ACHN (cell line): Measurements from ENCODE around the gene MYL10.

Experiments
- DNase-seq: peaks from one replicate; pipeline ENCODE4 v3.0.0-alpha.2; 2015
- in situ Hi-C: cut with HindIII; loops from 2 replicates; pipeline ENCODE4 v1.10.0; 2017; ENCODE audit warnings: low sequenced_read_pairs, low pct_ligation_motif_present, low pct_unique_long_range_greater_than_20kb

MYL10 gene

DNA sequence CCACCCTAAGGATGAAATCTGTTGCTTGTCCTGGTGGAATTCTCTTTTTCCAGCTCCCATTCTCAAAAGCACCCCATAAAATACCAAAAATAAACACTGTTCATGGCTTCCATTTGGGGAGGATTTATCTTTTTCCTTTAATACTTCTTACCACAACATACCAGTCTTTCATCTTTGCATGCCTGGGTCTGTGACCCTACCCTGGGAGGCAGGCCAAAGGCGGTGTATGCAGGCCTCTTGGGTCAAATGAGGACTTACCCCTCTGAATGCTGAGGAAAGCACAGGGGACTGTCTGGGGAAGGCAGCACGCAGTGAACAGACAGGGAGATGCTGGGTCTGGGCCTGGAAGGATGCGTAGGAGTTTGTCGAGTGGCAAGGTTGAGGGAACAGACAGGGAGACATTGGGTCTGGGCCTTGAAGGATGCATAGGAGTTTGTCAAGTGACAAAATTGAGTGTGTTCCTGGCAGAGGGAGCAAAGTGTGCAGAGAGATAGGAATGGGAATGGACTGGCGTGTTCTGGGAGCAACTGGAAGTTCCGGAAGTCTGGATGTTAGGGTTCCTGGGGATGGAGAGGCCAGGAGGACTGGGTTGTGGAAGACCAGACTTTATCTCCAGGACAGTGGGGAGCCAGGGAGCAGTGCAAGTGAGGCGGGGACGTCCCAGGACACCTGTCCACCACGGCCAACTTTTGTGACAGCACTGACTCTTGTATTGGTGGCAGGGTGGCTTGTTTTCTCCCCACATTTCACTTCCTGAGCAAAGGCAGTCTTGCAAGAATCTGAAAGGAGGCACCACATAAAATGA lies 40.8 kb downstream of the MYL10 start:
- no peak for DNase-seq
- in situ Hi-C loops: no loop called here

DNA sequence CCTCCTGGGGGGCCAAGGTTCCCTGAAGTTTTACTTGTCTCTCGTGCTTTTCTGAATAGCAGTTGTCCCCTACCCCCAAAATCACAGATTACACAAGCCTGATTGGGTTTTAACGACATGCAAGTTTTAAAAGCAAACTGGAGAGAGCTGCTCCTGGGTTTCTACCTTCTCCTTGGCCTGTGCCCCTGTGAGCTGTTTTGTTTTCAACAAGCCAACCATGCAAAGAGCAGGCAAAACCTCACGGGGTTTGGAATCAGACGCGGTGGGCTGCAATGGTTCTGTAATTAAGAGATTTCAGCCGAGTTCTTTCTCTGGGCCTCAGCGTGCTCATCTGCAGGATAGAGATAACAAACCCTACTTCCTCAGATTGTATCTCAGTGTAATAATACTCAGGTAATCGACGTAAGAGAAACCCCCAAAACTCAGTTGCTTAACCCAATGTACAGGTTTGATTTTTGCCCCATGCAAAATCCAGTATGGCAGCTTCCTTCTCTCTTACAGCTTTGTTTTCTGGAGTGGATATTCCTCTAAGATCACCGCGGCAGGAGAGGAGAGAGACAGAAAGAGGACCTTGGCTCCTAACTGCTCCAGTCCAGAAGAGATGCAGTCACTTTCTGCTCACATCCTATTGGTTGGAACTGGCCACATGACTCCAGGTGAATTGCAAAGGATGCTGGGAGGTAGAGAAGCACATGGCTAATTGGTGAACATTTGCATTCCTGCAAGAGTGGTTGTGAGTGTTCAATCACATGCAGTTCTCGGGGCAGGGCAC lies 42.0 kb downstream of the MYL10 start:
- DNase-seq: no peak
- in situ Hi-C loops: no loop called here

GRCh38 chr7:101586078-101586905 lies 42.8 kb downstream of the MYL10 start:
- in situ Hi-C loops: no loop called here
- no peak for DNase-seq

DNA sequence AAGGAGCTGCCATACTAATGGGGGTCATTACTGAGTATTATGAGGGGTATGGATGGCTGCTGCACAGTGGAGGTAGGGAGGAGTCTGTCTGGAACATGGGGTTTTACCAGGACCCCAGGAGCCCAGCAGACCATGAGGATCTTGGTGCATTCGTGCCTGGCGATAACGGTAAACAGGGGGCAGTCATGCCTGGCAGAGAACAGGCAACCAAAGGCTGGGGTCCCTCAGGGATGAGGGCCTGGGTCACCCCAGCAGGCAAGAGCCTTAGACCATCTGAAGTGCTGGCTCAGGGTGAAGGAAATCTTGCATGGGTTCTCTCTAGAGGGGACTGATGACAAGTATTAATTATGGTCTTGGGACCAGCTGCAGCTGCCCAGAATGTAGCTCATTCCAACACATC lies 46.1 kb downstream of the MYL10 start:
- in situ Hi-C loops: no loop called here
- no peak for DNase-seq

DNA sequence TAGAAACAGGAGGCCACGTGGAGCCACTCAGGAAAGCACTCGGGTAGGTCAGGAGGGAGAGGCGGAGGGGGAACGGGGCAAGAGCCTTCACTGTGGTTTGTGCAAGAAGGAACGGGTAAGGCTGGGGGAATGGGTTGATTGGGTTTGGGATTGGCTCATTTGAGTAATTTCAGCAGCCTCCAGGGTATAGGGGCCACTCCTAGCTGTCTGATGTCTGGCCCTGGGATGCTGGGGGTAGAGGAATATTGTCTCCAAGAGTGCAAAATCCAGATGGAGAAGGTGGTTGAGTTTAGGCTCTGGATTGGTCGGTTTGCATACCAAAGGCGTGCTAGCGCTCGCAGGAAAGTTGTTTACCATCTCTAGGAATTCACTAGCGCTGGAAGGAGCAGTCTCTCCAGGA lies 47.2 kb downstream of the MYL10 start:
- in situ Hi-C loops: no loop called here
- DNase-seq: no peak

DNA sequence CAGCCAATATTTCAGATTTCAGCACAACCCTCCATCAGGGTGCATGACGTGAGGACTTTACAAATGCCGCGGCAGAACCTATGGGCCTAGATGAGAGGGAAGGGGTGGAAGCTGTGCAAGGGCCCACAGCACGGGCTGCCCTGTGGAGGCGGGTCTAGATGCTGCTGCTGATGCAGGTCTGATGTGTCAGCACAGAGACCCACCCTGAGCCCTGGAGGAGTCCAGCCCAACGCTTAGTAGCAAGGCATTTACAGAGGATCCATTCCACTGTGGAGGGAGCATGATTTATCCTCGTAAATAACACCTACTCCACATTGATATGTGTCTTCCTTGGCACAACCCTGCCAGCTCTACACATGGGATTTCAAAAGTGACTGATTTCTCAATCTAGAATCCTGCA lies 48.5 kb downstream of the MYL10 start:
- no peak for DNase-seq
- in situ Hi-C loops: no loop called here

DNA sequence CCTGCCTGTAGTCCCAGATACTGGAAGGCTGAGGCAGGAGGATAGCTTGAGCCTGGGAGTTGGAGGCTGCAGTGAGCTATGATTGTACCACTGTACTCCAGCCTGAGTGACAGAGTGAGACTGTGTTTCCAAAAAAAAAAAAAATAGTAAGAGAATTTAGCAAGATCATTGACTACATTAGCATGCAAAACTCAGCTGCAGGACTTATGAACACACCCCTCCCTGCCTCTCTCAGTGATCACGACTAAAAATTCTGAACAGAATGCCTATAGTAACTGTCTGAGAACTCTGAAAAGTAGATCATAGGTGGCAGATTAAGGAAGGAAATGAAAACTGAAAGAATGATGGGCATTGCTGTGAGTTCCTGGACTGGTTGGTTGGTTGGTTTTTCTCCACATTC lies 50.5 kb downstream of the MYL10 start:
- in situ Hi-C loops: no loop called here
- no peak for DNase-seq

- DNase-seq: no peak
- in situ Hi-C loops: no loop called here
Observed at GRCh38 chr7:101576998-101577397, 52.1 kb downstream of the MYL10 start.

GRCh38 chr7:101575721-101576120 lies 53.4 kb downstream of the MYL10 start:
- in situ Hi-C loops: no loop called here
- no peak for DNase-seq

DNA sequence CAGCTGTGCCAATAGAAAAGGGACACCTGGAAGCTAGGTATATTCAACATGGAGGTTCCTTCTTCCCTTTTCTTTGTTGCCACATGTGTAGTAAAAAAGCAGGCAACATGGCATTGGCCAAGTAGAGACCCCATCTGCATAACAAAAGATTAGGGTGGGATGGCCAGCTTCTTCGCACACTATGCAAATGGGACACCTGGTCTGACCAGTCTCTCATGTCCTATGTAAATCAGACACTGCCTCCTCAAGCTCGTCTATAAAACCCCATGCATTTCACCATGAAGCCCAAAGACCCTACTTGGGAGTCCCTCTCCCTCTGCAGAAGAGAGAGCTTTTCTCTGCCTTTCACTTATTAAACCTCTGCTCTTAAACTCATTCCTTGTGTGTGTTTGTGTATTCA lies 53.9 kb downstream of the MYL10 start:
- in situ Hi-C loops: no loop called here
- DNase-seq: no peak

DNA sequence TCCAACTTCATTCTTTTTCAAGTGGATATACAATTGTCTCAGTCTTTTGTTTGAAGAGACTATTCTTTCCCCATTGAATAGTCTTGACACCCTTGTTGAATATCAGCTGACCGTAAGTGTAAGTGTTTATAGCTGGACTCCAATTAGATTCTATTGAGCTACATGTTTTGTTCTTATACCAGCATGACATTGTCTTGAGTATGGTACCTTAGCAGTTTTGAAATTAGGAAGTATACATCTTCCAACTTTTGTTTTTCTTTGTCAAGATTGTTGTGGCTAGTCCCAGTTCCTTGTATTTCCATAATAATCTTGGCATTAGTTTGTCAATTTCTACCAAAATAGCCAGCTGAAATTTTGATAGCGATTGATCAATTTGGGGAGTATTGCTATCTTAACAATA lies 56.9 kb downstream of the MYL10 start:
- in situ Hi-C loops: no loop called here
- DNase-seq: no peak

DNA sequence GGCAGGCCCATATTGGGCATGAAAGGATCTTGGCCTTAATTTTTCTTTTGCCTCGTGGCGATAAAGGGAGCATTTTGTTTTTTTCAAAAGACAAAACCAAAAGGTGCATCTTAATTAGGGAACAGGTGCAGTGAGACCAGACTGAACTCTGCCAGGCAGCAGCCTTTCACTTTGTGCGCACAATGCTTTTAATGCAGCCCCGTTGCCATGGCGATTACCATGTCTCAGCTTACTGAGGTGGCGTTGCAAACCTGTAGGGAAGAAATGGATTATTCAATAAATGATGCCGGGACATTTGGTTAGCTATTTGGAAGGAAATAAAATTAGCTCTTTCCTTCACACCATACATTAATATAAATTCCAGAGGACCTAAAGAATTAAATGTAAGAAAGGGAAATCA lies 61.9 kb downstream of the MYL10 start:
- no peak for DNase-seq
- in situ Hi-C loops: no loop called here

DNA sequence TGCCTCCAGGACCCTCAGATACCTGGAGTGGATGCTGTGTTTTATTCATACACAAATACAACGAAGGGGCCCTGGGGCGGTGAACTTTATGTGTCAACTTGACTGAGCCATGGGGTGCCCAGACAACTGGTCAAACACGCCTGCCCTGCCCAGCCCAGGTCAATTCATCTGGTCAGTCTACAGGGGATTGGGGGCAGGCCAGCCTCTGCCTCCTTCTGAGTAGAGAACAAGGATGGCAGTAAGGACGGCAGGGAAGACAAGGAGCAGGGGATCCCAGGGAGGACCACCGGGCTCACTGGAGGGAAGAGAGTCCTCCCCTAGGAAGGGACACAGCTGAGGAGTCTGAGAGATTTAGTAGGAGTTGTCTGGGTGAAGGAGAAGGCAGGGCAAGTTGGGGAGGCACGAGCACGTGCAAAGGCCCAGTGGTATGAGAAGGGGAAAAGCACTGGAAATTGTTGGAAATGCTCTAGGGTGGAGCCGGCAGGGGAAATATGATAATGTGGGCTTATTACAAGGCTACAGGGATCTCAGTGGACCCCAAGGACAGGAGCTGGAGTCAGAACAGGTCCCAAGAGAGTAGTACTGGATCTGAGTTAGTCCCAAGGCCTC lies 63.4 kb downstream of the MYL10 start:
- in situ Hi-C loops: no loop called here
- DNase-seq: no peak

DNA sequence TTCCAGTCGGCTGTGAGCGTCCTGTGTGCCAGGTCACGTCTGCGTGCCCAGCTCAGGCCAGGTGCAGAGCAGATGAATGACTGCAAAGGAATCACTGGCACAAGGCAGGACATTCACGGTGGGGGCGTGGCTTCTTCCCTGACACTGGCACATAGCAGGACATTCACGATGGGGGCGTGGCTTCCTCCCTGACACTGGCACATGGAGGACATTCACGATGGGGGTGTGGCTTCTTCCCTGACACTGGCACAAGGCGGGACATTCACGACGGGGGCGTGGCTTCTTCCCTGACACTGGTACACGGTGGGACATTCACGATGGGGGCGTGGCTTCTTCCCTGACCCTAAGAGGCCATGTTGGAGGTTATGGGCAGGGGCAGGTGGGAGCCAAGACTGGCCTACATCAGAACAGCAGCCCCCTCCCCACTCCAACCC lies 64.3 kb downstream of the MYL10 start:
- DNase-seq: peak; percentile 18
- in situ Hi-C loops: no loop called here

- in situ Hi-C loops: no loop called here
- no peak for DNase-seq
Observed at GRCh38 chr7:101563943-101564777, 64.9 kb downstream of the MYL10 start.
